ENCODE data around the gene LGALS3BP.

DNA sequence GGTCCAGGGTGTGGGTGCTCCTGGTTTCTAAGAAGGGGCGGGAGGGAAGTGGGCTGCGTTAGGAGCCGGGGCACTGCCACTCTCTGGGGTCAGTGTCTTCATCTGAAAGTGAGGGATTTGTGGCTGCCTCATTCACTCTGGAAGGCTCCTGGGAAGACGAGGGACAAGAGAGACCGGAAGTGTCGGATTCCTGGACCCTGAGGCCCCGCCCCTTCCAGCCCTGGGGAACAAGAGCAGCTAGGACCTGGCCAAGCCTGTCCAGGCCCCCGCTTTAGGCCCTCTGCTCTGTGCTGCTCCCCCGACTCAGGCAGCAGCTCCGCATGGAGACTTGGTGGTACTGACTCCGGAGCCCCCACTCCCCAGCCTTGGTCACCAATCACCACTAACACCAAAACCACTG lies 6.5 kb downstream of the LGALS3BP start:
- TF ChIP-seq POLR2A (IDR thresholded peaks at IDR 0.05; ENCODE audit: low read depth, low read length): no peak
- no peak for TF ChIP-seq TAF1 (IDR thresholded peaks at IDR 0.05; ENCODE audit: borderline replicate concordance, low read depth, low read length)
- TF ChIP-seq POLR2AphosphoS5 (IDR thresholded peaks at IDR 0.05; ENCODE audit: low read depth, low read length): no peak
